CD4-positive, alpha-beta T cell treated with Interleukin-2 at 100 ng/mL for 4 hours (primary cell): ENCODE results near the gene DBNDD1.
"Not testable (repeated sequence)": the region's sequence is repeated elsewhere in the genome, so short reads cannot be mapped to it uniquely, and the experiment has no call there.

ENCODE experiments used
- DNase-seq: peaks from one replicate; pipeline ENCODE4 v3.0.0-alpha.2; 2020; ENCODE audit warnings: low spot score

Gene DBNDD1

DNA sequence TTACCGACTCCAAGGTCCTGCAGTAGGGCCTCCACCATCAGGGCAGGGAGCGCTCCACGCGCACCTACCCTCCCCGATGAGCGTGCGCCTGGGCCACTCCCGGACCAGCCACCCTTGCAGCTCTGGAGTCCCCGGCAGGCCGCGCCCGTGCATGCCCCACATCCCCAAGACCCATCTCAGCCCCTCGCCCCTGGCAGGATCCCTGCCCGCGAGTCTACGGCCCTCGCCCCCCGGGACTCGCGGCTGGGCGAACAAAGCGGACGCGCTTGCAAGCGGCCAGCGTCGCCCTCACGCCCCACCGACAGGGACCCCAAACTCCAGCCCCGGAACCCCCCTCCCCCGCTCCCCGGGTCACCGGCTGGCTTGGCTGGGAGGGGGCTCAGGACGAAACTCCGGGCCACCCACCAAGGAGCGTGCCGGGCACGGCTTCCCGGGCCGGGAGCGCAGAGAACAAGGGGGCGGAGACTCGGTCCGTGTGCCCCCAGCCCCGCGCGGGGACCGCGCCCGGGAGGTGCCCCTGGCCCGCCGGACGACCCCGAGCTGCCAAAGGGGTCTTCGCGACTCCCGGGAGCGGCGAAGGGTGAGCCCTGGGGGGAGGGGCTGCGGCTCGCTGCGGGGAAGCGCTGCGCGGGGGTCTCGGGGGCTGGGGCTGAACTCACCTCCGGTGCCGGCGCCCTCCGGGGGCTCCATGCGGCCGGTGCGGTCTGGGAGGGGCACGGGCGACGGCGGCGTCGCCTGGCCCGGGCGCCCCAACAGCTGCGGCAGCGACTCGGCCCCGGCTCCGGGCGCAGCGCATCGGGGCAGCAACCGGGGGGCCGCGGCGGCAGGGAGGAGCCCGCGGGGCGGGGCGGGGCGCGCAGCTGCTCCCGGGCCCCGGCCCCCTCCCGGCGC, at the start of gene DBNDD1:
DBNDD1 (minus strand) TSS at position 805 of the 891 bp plus-strand sequence; CDS start at position 690, 115 bp downstream.
- no peak for DNase-seq

- no peak for DNase-seq
These were observed 42.2 kb upstream of the DBNDD1 start for GRCh38 chr16:90061437-90061836.

GRCh38 chr16:90057738-90058173, 38.5 kb upstream of the DBNDD1 start:
- peak; percentile 11 for DNase-seq

DNA sequence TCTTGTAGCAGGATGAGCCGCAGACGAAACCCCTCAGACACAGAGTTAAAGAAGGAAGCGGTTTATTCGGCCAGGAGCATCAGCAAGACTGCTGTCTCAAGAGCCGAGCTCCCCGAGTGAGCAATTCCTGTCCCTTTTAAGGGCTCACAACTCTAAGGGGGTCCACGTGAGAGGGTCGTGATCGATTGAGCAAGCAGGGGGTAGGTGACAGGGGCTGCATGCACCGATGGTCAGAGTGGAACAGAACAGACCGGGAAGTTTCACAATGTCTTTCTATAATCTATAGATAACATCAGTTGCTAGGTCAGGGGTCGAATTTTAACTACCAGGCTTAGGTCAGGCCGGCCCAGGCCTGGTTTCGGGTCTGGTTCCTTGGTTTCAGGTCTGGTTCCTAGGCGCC, 37.3 kb upstream of the DBNDD1 start:
- not testable (repeated sequence) for DNase-seq

DNA sequence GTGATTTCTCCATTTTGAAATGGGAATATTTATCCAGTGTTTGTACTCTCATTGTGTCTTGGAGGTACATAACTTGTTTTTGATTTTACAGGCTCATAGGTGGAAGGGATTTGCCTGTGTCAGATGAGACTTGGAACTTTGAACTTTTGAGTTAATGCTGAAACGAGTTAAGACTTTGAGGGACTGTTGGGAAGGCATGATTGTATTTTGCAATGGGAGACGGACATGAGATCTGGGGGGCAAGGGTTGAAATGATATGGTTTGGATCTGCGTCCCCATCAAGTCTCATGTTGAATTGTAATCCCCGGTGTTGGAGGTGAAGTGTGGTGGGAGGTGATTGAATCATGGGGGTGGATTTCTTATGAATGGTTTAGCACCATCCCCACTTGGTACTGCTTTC, 36.1 kb upstream of the DBNDD1 start:
- DNase-seq, result no peak

DNA sequence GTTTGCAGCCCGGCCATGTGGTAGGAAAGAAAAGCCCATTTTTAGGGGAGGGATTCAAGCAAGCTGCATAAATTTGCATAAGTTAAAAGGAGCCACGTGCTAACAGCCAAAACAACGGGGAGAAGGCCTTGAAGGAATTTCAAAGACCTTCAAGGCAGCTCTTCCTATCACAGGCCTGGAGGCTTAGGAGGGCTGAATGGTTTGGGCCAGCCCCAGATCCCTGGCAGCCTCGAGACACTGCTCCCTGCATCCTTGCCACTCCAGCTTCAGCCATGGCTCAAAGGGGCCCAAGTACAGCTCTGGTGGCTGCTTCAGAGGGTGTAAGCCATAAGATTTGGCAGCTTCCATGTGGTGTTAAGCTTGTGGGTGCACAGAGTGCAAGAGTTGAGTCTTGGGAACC, 35.3 kb upstream of the DBNDD1 start:
- no peak for DNase-seq

DNA sequence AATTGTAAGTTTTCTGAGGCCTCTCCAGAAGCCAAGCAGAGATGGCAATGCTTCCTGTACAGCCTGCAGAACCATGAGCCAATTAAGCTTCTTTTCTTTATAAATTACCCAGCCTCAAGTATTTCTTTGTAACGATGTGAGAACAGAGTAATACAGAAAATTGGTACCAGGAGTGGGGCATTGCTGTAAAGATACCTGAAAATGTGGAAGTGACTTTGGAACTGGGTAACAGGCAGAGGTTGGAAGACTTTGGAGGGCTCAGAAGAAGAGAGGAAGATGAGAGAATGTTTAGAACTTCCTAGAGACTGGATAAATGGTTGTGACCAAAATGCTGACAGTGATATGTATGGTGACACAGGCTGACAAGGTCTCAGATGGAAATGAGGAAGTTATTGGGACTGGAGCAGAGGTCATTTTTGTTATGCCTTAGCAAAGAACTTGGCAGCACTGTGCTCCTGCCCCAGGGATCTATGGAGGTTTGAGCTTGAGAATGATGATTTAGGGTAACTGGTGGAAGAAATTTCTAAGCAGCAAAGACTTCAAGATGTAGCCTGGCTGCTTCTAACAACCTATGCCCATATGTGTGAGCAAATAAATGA, 34.7 kb upstream of the DBNDD1 start:
- no peak for DNase-seq

DNA sequence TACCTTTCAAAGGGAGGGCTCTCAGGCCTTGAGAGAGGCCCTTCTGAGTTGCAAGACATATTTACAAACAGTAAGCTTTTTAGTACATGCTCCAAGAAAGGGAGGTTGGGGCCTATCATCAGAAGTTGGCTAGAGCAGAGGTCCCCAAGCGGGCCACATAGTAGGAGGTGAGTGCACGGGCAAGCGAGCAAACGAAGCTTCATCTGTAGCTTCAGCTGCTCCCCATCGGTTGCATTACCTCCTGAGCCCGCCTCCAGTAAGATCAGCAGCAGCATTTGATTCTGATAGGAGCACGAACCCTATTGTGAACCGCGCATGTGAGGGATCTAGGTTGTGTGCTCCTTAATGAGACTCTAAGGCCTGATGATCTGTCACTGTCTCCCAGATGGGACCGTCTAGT, 31.7 kb upstream of the DBNDD1 start:
- DNase-seq, result no peak

- no peak for DNase-seq
These were observed 29.6 kb upstream of the DBNDD1 start for GRCh38 chr16:90048737-90049330.

GRCh38 chr16:90048347-90048722, 29.1 kb upstream of the DBNDD1 start:
- no peak for DNase-seq

DNA sequence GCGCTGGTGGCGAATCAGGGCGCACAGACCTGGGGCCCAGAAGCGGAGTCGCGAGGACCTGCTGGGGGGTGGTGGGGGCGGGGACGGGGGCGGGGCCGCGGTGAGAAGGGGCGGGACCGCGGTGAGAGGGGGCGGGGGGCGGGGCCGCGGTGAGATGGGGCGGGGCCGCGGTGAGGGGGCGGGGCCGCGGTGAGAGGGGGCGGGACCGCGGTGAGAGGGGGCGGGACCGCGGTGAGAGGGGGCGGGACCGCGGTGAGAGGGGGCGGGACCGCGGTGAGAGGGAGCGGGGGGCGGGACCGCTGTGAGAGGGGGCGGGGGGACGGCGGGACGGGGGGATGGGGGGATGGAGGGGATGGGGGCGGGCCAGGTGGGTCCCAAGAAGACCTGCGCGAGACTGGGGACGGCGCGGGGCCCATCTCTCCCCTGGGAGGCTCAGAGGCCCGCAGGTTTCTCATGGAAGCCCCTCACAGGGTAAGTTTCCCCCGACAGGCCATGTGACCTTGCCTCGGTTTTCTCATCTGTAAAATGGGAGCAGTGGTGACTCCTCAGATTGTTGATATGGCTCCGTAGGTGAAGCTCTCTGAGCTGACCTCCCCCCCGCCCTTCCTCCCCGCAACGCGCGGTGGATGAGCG, 28.6 kb upstream of the DBNDD1 start:
- DNase-seq, result no peak

GRCh38 chr16:90046971-90047713, 27.9 kb upstream of the DBNDD1 start:
- no peak for DNase-seq

DNA sequence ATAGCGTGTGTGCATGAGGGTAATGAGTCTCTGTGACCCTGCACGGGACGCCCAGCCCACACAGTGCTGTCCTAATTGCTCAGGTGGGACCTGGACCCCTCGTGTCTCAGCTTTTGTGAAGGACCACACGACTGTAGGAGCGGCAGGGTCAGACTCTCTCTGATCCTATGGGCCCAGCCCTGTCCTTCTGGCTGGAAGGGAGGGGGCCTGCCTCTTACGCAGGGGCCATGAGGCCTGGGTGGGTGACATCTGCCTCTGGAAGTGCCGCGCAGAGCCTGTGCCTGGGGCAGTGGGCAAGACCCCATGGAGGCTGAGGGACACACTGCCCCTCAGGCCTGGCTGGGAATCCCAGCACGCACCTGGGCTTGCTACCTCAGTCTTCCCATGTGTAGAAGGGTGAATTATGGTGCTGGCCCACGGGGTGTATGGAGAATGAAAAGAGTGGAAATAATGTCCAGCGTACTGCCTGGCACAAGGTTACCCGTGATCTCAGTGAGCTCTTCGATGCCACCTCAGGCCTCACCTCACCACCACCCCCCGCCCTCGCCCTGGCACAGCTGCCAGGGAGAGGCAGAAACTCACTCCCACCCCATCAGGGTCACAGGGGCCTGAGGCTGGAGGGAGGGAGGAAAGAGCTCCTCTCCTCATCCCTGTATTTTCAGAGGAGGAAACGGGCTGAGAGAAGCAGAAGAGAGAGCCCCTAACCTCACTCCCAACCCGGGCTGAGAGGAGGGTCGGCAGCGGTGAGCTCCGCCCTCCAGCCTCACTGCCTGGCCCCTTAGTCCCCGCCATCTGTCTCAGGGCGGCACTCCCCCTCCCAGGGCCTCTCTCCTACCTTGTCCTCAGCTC, 27.1 kb upstream of the DBNDD1 start:
- no peak for DNase-seq

DNA sequence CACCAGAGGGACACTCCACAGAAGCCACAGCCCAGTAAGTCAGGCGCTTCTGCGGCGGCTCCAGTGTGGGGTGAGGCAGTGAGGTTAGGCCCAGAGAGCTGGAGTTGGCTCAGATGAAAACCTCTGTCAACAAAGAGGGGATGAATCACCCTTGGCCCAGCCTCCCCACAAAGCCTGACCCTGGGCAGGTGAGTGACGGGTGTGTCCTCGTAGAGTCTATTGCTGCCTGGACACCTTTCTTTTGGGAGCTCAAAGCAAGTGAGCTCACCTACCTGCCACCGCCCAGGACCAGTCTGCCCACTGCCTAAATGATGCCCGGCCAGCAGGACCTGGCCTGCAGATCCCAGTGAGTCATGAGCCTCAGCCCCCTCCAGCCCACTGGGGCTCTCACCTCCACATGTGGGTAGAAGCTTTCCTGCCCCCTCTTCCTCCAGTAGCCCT, 24.9 kb upstream of the DBNDD1 start:
- DNase-seq, result no peak

DNA sequence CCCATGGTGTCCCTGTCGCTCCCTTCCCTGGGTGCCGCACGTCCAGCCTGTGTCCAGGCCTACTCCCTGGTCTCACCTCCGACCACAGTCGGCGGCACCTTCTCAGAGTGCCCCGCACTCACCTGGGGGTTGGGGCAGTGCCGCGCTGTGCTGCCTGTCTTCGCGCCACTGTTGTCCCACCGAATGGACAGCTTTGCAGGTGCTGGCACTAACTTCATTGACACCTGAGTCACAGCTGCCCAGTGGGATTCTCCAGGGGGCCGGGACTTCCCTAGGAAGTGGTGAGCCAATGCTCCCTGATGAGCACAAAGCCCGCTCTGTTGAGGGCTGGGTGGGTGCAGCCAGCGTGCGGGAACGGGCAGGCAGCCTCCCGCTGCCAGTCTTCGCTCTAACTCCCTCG, 24.3 kb upstream of the DBNDD1 start:
- DNase-seq, result no peak

DNA sequence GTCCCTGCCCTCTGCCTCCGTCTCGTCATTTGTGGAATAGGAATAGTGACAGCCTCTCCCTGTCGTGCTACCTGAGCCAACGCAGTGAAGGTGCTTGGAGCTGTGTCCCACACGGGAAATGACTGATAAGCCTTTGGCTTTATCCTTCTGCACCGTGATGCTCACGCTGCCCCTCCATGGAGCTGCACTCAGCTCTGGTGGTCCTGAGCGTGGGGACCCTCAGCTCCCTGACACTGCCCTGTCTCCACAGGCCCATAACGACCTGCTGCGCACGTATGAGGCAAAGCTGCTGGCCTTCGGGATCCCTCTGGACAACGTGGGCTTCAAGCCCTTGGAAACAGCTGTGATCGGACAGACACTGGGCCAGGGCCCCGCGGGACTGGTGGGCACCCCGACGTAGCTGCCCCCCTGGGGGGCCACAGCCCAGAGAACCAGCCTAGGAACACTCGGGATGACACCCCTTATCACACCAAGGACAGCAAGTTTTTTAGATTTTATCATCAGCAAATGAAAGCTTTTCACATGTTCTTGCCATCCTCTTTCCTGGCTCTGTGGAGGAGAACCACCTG, 23.8 kb upstream of the DBNDD1 start:
- DNase-seq, result no peak

DNA sequence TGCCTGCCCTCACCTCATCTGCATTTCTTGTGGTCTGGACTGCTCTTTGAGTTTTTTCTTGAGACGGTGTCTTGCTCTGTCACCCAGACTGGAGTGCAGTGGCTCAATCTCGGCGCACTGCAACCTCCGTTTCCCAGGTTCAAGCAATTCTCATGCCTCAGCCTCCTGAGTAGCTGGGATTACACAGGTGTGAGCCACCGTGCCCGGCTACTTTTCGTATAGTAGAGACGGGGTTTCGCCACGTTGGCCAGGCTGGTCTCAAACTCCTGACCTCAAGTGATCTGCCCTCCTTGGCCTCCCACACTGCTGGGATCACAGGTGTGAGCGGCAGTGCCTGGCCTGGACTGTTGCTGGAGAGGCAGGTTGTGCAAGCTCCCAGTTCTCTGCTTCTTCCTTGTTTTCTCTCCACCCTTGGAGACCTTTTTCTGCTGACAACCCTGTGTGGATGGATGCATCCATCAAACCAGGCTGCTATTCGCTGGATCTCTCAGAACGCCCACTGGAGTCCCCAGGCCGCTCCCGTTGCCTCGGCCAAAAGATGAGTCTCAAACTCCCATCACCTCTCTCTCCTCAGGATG, 22.7 kb upstream of the DBNDD1 start:
- no peak for DNase-seq

GRCh38 chr16:90040152-90041023, 21.1 kb upstream of the DBNDD1 start:
- DNase-seq, result no peak

DNA sequence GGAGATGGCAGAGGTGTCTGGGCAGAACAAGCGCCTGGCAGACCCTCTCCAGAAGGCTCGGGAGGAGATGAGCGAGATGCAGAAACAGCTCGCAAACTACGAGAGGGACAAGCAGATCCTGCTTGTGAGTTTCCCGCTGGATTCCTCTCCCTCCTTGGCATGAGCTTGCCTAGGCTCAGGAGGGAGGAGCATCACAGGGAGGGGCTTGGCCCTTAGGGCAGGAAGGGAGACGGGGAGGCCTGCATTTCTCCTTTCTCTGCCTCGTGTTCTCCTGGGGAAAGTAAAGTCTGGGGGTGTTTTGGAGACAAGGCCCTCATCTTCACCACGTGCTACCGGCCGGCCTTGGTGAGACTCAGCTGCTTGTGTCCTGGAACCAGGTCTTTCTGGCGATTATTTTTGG, 18.0 kb upstream of the DBNDD1 start:
- DNase-seq, result no peak
